ENCODE results near the gene TSC22D3. TPM values are rescaled to one million over a fixed set of nuclear protein-coding genes. Genes with fewer than 3 reads are reported as not detected.
"Not testable (repeated sequence)": the region's sequence is repeated elsewhere in the genome, so short reads cannot be mapped to it uniquely, and the experiment has no call there.

Gene TSC22D3
- total RNA-seq, 2 donors from 2014 or later, result 41.1 to 80.3 TPM

- DNase-seq (ENCODE audit: low spot score in 2 of 2) (no peak), ATAC-seq (no peak)
- Mint-ChIP-seq H3K9me3 (no peaks in the 10 kb centered on the region), H3K27ac (no peak overlapping the region), H3K36me3 (no peaks in the 10 kb centered on the region)
Observed at GRCh38 chrX:107683124-107683895, 92.3 kb downstream of the TSC22D3 start.

GRCh38 chrX:107682256-107682655 is 93.3 kb downstream of the TSC22D3 start:
- no peak for ATAC-seq
- Mint-ChIP-seq H3K27ac (no peak overlapping the region), H3K36me3 (no peaks in the 10 kb centered on the region), H3K9me3 (no peaks in the 10 kb centered on the region)
- no peak for DNase-seq (ENCODE audit: low spot score in 2 of 2)

GRCh38 chrX:107678957-107679740 is 96.4 kb downstream of the TSC22D3 start:
- peaks cover 6 to 10% of the 10 kb centered on the region in 2 donors for H3K36me3 Mint-ChIP-seq
- peak in 1 of 2 donors; percentile 50 for DNase-seq (ENCODE audit: low spot score in 2 of 2)
- no peak overlapping the region for H3K27ac Mint-ChIP-seq
- ATAC-seq, result no peak
- no peaks in the 10 kb centered on the region for H3K9me3 Mint-ChIP-seq

- H3K27ac Mint-ChIP-seq, result peak overlapping the region; percentile 95 to 99
- peaks cover 6 to 10% of the 10 kb centered on the region in 2 donors for H3K36me3 Mint-ChIP-seq
Observed at GRCh38 chrX:107677909-107678308, 97.7 kb downstream of the TSC22D3 start.

GRCh38 chrX:107677501-107677901 is 98.1 kb downstream of the TSC22D3 start:
- ATAC-seq (no peak), DNase-seq (ENCODE audit: low spot score in 2 of 2) (no peak)
- H3K36me3 Mint-ChIP-seq, result peaks cover 6 to 10% of the 10 kb centered on the region in 2 donors
- no peaks in the 10 kb centered on the region for H3K9me3 Mint-ChIP-seq
- peak overlapping the region; percentile 95 to 99 for H3K27ac Mint-ChIP-seq

More at GRCh38 chrX:107677909-107678308, 97.7 kb downstream of the TSC22D3 start:
- no peaks in the 10 kb centered on the region for H3K9me3 Mint-ChIP-seq
- DNase-seq (ENCODE audit: low spot score in 2 of 2), result no peak
- no peak for ATAC-seq

- peak overlapping the region; percentile 95 to 99 for H3K27ac Mint-ChIP-seq
- ATAC-seq (peak; percentile 36 to 50), DNase-seq (ENCODE audit: low spot score in 2 of 2) (peak; percentile 54 to 64)
- no peaks in the 10 kb centered on the region for H3K9me3 Mint-ChIP-seq
- peaks cover 6 to 10% of the 10 kb centered on the region in 2 donors for H3K36me3 Mint-ChIP-seq
Observed at GRCh38 chrX:107676559-107677378, 98.8 kb downstream of the TSC22D3 start.

- Mint-ChIP-seq H3K9me3 (no peaks in the 10 kb centered on the region), H3K36me3 (peaks cover 6 to 10% of the 10 kb centered on the region in 2 donors), H3K27ac (peak overlapping the region; percentile 95 to 99)
- no peak for DNase-seq (ENCODE audit: low spot score in 2 of 2)
- no peak for ATAC-seq
Observed at GRCh38 chrX:107675823-107676555, 99.6 kb downstream of the TSC22D3 start.

- DNase-seq (ENCODE audit: low spot score in 2 of 2) (no peak), ATAC-seq (no peak)
- Mint-ChIP-seq H3K9me3 (no peaks in the 10 kb centered on the region), H3K27ac (peak overlapping the region; percentile 95 to 99), H3K36me3 (peaks cover 6 to 10% of the 10 kb centered on the region in 2 donors)
Observed at GRCh38 chrX:107675365-107675654, 100.3 kb downstream of the TSC22D3 start.

- Mint-ChIP-seq H3K36me3 (peaks cover 6 to 10% of the 10 kb centered on the region in 2 donors), H3K27ac (peak overlapping the region; percentile 95 to 99), H3K9me3 (no peaks in the 10 kb centered on the region)
- peak; percentile 35 to 47 for ATAC-seq
- DNase-seq (ENCODE audit: low spot score in 2 of 2), result peak in 1 of 2 donors; percentile 31
Observed at GRCh38 chrX:107674480-107675364, 100.9 kb downstream of the TSC22D3 start.

GRCh38 chrX:107673933-107674479 is 101.6 kb downstream of the TSC22D3 start:
- DNase-seq (ENCODE audit: low spot score in 2 of 2) (peak; percentile 78 to 86), ATAC-seq (peak; percentile 82 to 83)
- Mint-ChIP-seq H3K36me3 (peaks cover 6 to 10% of the 10 kb centered on the region in 2 donors), H3K27ac (peak overlapping the region; percentile 95 to 99), H3K9me3 (no peaks in the 10 kb centered on the region)

GRCh38 chrX:107673431-107673830 is 102.2 kb downstream of the TSC22D3 start:
- ATAC-seq (no peak), DNase-seq (ENCODE audit: low spot score in 2 of 2) (no peak)
- H3K9me3 Mint-ChIP-seq, result no peaks in the 10 kb centered on the region
- H3K36me3 Mint-ChIP-seq, result peaks cover 6 to 10% of the 10 kb centered on the region in 2 donors
- H3K27ac Mint-ChIP-seq, result peak overlapping the region; percentile 95 to 99

GRCh38 chrX:107672955-107673378 is 102.6 kb downstream of the TSC22D3 start:
- Mint-ChIP-seq H3K27ac (peak overlapping the region; percentile 95 to 99), H3K36me3 (peaks cover 6 to 10% of the 10 kb centered on the region in 2 donors), H3K9me3 (no peaks in the 10 kb centered on the region)
- peak; percentile 48 to 53 for ATAC-seq
- peak; percentile 66 to 71 for DNase-seq (ENCODE audit: low spot score in 2 of 2)

GRCh38 chrX:107671256-107671655 is 104.3 kb downstream of the TSC22D3 start:
- DNase-seq (ENCODE audit: low spot score in 2 of 2); H3K9me3 Mint-ChIP-seq; H3K36me3 Mint-ChIP-seq; H3K27ac Mint-ChIP-seq; ATAC-seq: not testable (repeated sequence)

- DNase-seq (ENCODE audit: low spot score in 2 of 2) (no peak), ATAC-seq (no peak)
- no peak overlapping the region for H3K27ac Mint-ChIP-seq
- peaks cover 3 to 6% of the 10 kb centered on the region in 2 donors for H3K36me3 Mint-ChIP-seq
- peaks cover 0 to 8% of the 10 kb centered on the region in 2 donors for H3K9me3 Mint-ChIP-seq
Observed at GRCh38 chrX:107669885-107670628, 105.5 kb downstream of the TSC22D3 start.
